ENCODE measurements around the gene SDCCAG8.

Gene SDCCAG8

GRCh38 chr1:243286409-243287122 is 30.7 kb downstream of the SDCCAG8 start:
- no peak for DNase-seq (ENCODE audit: low read depth)

GRCh38 chr1:243287123-243287460 is 31.3 kb downstream of the SDCCAG8 start:
- DNase-seq (ENCODE audit: low read depth): no peak

DNA sequence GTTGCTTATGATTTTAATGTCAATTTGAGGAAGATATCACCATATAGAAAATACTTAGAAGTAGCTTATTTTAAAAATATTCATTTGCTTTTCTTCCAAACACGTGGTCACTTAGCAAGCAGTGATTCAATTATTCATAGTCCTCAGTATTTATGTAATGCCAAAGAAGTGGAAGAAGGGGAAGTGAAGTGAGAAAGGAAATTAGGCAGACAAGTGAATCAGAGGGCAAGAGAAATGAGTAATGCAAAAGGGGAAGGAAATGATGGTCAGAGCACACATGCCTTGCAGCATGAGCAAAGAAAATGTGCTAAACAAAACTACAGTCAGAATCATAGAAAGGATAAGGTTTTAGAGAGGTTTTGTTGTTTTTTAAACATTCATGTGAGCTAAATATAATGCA is 31.8 kb downstream of the SDCCAG8 start:
- no peak for DNase-seq (ENCODE audit: low read depth)

DNA sequence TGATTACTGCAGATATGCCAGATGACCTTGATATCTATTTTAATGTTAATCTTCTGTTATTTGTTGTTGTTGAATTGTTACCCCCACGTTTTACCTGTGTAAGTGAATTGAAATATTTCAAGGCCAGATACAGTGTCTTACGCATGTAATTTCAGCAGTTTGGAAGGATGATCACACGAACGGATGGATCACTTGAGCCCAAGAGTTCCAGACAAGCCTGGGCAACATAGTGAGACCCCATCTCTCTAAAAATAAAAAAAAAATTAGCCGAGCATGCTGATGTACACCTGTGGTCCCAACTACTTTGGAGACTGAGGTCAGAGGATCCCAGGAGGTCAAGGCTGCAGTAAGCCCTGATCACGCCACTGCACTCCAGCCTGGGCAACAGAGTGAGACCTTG is 32.2 kb downstream of the SDCCAG8 start:
- DNase-seq (ENCODE audit: low read depth): no peak

DNA sequence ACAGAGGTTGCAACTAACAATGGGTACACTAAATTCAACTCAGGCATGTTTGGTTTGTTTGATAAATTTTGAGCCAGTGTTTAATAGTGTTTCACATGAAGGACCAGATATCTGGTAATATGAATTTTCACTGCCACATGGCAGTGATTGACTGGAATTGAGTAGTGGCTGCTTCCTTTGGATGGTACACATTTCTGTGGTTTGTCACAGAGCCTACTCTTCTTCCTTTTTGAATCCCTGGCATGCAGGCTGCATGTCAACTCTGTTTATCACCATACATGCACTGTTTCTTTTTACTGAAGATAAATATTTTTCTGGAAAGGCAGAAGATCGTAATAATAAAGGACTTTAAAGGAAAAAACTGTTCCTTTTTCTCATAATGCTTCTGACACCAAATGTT is 35.5 kb downstream of the SDCCAG8 start:
- DNase-seq (ENCODE audit: low read depth): no peak

- DNase-seq (ENCODE audit: low read depth): no peak
Observed at GRCh38 chr1:243292117-243292516, 36.3 kb downstream of the SDCCAG8 start.

- DNase-seq (ENCODE audit: low read depth): no peak
Observed at GRCh38 chr1:243293941-243294722, 38.3 kb downstream of the SDCCAG8 start.

DNA sequence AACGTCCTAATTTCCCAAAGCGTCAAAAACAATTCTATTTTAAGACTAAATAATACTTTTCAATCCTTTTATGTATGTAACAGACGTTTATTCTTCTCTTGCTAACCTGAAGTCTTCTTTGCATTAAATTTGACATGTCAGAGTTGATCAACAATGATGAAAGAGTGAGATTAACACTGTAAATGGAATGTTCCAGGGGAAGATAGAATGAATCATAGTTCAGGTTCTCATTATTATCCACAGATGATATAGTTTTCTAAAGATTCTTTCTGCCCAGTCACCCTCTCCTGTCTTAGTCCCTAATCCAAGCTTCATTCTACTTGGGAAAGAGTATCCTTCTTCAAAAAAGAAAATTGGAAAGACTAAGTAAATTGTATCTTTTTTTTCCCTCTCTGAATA is 38.9 kb downstream of the SDCCAG8 start:
- no peak for DNase-seq (ENCODE audit: low read depth)

DNA sequence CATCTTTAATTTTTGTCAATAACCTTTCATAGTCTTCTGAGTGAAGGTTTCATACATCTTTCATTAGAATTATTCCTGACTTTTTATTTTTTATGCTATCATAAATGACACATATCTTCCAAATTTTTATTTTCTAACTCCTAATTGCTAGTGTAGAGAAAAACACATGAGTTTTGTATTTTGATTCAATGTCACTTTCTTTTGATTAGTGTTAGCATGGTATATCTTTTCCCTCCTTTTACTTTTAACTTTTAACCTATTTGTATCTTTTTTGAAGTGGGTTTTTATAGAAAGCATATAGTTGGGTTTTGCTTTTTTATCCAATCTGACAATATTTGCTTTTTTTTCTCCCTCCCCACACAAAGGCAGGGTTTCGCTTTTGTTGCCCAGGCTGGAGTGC is 43.2 kb downstream of the SDCCAG8 start:
- no peak for DNase-seq (ENCODE audit: low read depth)

DNA sequence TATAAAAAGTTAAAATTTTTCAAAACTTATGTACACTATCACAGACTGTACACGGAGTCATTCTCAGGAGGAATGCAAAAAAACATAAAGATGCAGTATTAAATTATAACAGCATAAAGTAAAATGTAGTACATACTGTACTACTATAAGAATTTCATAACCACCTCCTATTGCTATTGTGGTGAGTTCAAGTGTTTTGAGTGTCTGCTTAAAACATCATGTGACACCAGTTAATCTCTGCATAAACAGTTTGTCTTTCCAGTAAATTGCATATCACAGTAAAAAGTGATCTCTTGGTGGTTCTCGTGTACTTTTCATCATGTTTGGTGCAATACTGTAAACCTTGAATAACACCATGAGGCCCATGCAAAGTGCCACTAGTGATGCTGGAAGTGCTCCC is 45.2 kb downstream of the SDCCAG8 start:
- no peak for DNase-seq (ENCODE audit: low read depth)

DNA sequence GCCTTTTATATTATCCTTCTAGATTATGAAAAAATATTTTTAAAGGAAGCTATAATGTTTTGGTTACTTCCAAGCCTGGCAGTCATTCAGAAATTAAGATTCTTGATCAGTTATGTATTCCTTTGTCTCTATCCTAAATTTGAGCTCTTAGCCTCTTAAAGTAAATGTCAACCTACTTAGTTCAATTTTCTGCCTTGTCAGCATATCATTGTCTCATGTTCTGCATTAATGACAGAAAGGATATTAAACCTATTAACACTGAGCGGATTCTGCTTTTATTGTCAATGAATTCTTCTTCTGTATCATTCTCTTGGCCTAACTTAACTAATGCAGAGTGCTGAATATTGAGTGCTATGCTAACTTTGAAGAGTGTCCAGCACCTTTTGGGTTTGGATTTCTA is 56.0 kb downstream of the SDCCAG8 start:
- no peak for DNase-seq (ENCODE audit: low read depth)

DNA sequence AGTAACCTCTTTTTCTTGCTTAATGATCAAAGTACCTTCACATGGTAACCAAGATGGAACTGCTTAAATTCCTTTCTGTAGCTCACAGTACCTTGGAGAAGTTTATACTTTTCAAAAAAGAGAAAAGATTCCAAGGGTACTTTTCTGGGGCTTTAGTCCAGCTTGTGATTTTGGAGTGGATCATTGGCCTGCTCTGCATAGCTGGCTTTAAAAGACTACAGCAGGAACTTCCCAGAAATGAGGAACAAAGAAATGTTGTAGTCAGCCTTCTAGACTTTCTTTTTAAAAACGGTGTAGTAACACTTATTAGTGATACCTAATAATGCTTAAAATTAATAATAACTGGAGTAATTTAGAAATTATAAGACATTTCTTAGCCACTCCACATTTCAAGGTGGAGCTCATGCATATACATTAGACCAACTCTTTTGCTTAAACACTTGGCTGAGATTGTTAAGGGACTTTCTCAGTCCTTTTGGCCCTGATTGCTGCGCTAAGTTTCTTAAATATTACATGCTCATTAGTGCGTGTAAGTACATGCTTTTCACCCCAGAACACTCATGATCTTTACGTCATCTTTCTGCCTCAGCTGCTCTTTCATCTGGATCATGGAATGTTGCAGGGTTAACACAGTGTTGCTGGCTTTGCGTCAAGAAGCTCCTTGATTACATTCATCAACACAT is 57.3 kb downstream of the SDCCAG8 start:
- no peak for DNase-seq (ENCODE audit: low read depth)

DNA sequence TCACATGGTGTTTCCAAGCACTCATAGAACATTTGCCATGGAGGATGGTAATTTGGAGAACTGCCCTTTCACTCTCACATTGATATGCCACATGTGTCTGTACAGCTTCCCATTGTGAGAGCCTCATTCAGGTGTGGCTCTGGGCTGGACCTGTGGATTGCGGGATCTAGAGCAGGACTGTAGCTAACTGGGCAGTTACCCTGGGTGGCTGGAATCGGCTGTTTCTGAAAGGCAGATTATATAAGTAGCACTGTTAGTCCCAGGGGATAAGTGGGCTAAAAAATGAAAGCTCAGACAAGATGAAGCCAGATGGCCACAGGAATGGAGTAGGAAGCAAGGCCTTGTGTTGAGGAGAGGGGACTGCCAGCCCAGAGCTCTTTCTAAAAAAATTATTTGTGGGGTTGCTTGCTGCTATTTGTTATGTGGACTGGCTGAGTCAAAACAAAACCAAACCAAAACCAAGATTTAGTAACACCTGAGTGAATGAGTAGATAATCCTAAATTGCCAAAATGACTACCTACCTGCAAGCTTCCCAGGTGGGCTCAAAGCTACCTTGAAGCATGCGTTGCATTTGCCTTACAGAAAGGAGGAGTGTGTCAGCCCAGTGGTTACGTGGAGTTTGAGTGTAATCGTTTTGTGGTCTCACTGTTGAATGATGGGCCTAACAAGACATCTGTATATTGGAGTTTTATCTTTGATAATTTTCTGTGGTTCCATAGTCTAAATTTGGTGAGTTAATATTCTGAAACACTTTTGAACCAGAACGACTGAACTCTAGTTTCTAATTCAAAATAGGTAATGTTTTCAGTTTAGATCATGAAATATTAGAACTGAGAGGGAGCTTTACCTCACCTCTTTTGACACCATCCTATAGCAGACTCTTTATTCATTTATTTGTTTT is 58.0 kb downstream of the SDCCAG8 start:
- DNase-seq (ENCODE audit: low read depth): no peak

DNA sequence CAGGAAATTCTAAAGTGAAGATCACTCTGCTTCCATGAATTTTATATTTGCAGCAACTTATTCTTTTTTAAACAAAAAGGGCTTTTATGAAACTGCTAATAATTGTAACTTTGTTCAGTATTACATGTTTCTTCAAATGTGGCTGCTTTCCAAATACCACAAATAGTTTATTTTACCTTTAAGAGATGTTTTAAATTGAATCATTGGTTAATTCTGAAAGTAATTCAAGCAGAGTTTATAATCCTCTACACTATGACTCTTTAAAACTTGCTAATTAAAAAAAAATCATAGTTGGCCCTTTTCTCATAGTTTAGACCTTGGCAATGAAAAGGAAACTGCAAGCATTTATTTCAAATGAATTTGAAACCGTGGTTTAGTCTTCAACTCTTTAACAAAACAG is 59.6 kb downstream of the SDCCAG8 start:
- no peak for DNase-seq (ENCODE audit: low read depth)

- DNase-seq (ENCODE audit: low read depth): no peak
Observed at GRCh38 chr1:243315893-243316292, 60.1 kb downstream of the SDCCAG8 start.

GRCh38 chr1:243316366-243316989 is 60.6 kb downstream of the SDCCAG8 start:
- DNase-seq (ENCODE audit: low read depth): no peak

- DNase-seq (ENCODE audit: low read depth): no peak
Observed at GRCh38 chr1:243320224-243320623, 64.4 kb downstream of the SDCCAG8 start.

DNA sequence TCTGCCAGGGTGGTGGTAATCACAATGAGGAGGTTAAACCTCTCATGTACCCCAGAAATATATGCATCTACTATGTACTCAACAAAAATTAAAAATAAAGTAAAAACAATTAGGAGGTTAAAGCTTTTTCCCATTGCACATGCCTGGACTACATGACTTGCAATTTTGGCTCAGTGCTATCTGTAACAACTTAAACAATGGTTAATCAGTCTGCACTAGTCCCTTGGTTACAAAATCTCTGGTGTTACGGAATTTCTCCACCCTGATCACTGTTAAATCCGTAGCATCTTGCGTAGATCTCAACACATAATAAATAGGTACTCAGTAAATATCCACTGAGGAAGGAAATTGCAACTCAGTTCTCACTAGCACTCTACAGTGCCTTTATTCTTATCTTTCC is 66.5 kb downstream of the SDCCAG8 start:
- no peak for DNase-seq (ENCODE audit: low read depth)

DNA sequence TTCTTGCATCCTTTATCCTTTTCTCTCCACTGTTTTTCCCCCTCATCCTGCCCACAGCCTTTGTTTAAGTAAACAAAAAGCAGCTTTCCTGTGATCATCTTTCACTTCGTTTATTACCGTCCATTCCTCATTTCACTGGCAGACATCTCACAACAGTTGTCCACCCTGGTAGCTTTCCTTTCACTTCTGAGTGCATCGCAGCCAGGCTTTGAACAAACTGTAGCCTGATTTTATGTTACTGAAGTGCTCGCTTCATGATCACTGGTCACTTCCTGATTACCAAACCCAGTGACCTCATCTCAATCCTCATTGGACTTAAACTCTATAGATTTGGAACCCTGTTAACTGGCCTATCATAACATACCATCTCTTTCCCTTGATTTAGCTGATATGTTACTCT is 67.7 kb downstream of the SDCCAG8 start:
- no peak for DNase-seq (ENCODE audit: low read depth)

GRCh38 chr1:243325305-243325890 is 69.6 kb downstream of the SDCCAG8 start:
- DNase-seq (ENCODE audit: low read depth): no peak

- no peak for DNase-seq (ENCODE audit: low read depth)
Observed at GRCh38 chr1:243332440-243332839, 76.6 kb downstream of the SDCCAG8 start.
